GM12864 (cell line): ENCODE data around the gene CIB4.

Source experiments
- DNase-seq: peaks from one replicate; pipeline ENCODE4 v3.0.0-alpha.2; 2011; ENCODE audit warnings: low read depth
- H3K4me3 ChIP-seq: 2 replicates; pipeline ENCODE4 v1.5.1; 2011; ENCODE audit warnings: mild to moderate bottlenecking, low read depth, low read length, control low read depth
- CTCF ChIP-seq: IDR thresholded peaks from 2 replicates; pipeline ENCODE4 v1.5.1; 2011; ENCODE audit warnings: low read depth, mild to moderate bottlenecking, moderate library complexity, low read length, control low read depth, inconsistent platforms; ENCODE audit errors: missing control alignments

CIB4 gene

GRCh38 chr2:26590980-26591618, 50.1 kb downstream of the CIB4 start:
- DNase-seq: no peak
- H3K4me3 ChIP-seq: no peak overlapping the region
- no peak for TF ChIP-seq CTCF

GRCh38 chr2:26590508-26590907, 50.7 kb downstream of the CIB4 start:
- no peak for TF ChIP-seq CTCF
- no peak for DNase-seq

GRCh38 chr2:26588576-26588975, 52.6 kb downstream of the CIB4 start:
- DNase-seq: no peak
- TF ChIP-seq CTCF: no peak
- H3K4me3 ChIP-seq: no peak overlapping the region

More at GRCh38 chr2:26590508-26590907, 50.7 kb downstream of the CIB4 start:
- no peak overlapping the region for H3K4me3 ChIP-seq

- no peak for DNase-seq
- H3K4me3 ChIP-seq: no peak overlapping the region
- no peak for TF ChIP-seq CTCF
Observed at GRCh38 chr2:26587994-26588393, 53.2 kb downstream of the CIB4 start.

- no peak for DNase-seq
Observed at GRCh38 chr2:26585966-26586365, 55.2 kb downstream of the CIB4 start.

GRCh38 chr2:26585100-26585499, 56.1 kb downstream of the CIB4 start:
- no peak for TF ChIP-seq CTCF
- H3K4me3 ChIP-seq: no peak overlapping the region
- no peak for DNase-seq

More at GRCh38 chr2:26585966-26586365, 55.2 kb downstream of the CIB4 start:
- no peak for TF ChIP-seq CTCF
- H3K4me3 ChIP-seq: no peak overlapping the region

GRCh38 chr2:26584656-26585055, 56.5 kb downstream of the CIB4 start:
- no peak for DNase-seq
- H3K4me3 ChIP-seq: no peak overlapping the region
- TF ChIP-seq CTCF: no peak
